ENCODE results near the gene EMB.
"Not testable (repeated sequence)": the region's sequence is repeated elsewhere in the genome, so short reads cannot be mapped to it uniquely, and the experiment has no call there.

DNA sequence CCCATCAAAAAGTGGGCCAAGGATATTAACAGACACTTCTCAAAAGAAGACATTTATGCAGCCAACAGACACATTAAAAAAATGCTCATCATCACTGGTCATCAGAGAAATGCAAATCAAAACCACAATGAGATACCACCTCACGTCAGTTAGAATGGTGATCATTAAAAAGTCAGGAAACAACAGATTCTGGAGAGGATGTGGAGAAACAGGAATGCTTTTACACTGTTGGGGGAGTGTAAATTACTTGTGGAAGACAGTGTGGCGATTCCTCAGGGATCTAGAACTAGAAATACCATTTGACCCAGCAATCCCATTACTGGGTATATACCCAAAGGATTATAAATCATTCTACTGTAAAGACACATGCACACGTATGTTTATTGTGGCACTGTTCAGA, 48.8 kb downstream of the EMB start:
- TF ChIP-seq, protein P1, sequence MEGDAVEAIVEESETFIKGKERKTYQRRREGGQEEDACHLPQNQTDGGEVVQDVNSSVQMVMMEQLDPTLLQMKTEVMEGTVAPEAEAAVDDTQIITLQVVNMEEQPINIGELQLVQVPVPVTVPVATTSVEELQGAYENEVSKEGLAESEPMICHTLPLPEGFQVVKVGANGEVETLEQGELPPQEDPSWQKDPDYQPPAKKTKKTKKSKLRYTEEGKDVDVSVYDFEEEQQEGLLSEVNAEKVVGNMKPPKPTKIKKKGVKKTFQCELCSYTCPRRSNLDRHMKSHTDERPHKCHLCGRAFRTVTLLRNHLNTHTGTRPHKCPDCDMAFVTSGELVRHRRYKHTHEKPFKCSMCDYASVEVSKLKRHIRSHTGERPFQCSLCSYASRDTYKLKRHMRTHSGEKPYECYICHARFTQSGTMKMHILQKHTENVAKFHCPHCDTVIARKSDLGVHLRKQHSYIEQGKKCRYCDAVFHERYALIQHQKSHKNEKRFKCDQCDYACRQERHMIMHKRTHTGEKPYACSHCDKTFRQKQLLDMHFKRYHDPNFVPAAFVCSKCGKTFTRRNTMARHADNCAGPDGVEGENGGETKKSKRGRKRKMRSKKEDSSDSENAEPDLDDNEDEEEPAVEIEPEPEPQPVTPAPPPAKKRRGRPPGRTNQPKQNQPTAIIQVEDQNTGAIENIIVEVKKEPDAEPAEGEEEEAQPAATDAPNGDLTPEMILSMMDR (IDR thresholded peaks at IDR 0.05): not testable (repeated sequence)
- TF ChIP-seq EP300 (IDR thresholded peaks at IDR 0.05): not testable (repeated sequence)
